DND-41 (cell line): ENCODE data around the gene MOV10L1.
"Not testable (repeated sequence)": the region's sequence is repeated elsewhere in the genome, so short reads cannot be mapped to it uniquely, and the experiment has no call there.

ENCODE experiments used
- ATAC-seq: fragments of 200-7000 bp; cut with Tn5 transposase; 3 replicates; pipeline ENCODE4 v1.9.1; 2021; ENCODE audit warnings: low read depth; ENCODE audit not compliant: insufficient read depth
- DNase-seq: peaks from one replicate; pipeline ENCODE4 v3.0.0-alpha.2; 2020
- H2AFZ ChIP-seq: 2 replicates; pipeline ENCODE4 v1.6.0; 2012; ENCODE audit warnings: low read depth, low read length
- H3K27ac ChIP-seq: 2 replicates; pipeline ENCODE4 v1.5.1; 2012; ENCODE audit warnings: low read length, inconsistent platforms
- H3K27me3 ChIP-seq: fragments of 200-600 bp; sonication (generic); 2 replicates; pipeline ENCODE4 v1.6.0; 2012; ENCODE audit warnings: low read length, mild to moderate bottlenecking, inconsistent platforms; ENCODE audit not compliant: insufficient read depth, poor library complexity
- H3K36me3 ChIP-seq: 2 replicates; pipeline ENCODE4 v1.5.1; 2012; ENCODE audit warnings: low read length, inconsistent platforms; ENCODE audit not compliant: insufficient read depth
- H3K4me1 ChIP-seq: 2 replicates; pipeline ENCODE4 v1.5.1; 2012; ENCODE audit warnings: mild to moderate bottlenecking, low read length; ENCODE audit not compliant: insufficient read depth
- H3K4me2 ChIP-seq: 2 replicates; pipeline ENCODE4 v1.6.0; 2012; ENCODE audit warnings: mild to moderate bottlenecking, moderate library complexity, low read length, inconsistent platforms; ENCODE audit not compliant: insufficient read depth
- H3K4me3 ChIP-seq, 2 experiments: fragments of 200-600 bp in 1 of 2; shearing (Covaris generic) in 1 of 2; 2 replicates each; pipeline ENCODE4 v1.5.1; 2012 to 2016; ENCODE audit warnings: inconsistent platforms in 2 of 2, low read length in 2 of 2, mild to moderate bottlenecking in 2 of 2, low read depth in 1 of 2, moderate library complexity in 1 of 2
- H3K79me2 ChIP-seq: 2 replicates; pipeline ENCODE4 v1.6.0; 2012; ENCODE audit warnings: low read length, inconsistent platforms; ENCODE audit not compliant: insufficient read depth
- H3K9ac ChIP-seq: 2 replicates; pipeline ENCODE4 v1.6.0; 2012; ENCODE audit warnings: low read depth, mild to moderate bottlenecking, inconsistent platforms, low read length, moderate library complexity
- H3K9me3 ChIP-seq: 2 replicates; pipeline ENCODE4 v1.5.1; 2012; ENCODE audit warnings: low read length, moderate library complexity, mild to moderate bottlenecking, inconsistent platforms; ENCODE audit not compliant: insufficient read depth, severe bottlenecking
- H4K20me1 ChIP-seq: 2 replicates; pipeline ENCODE4 v1.6.0; 2012; ENCODE audit warnings: low read length; ENCODE audit not compliant: insufficient read depth
- CTCF ChIP-seq: IDR thresholded peaks from 2 replicates; pipeline ENCODE4 v1.5.1; 2012; ENCODE audit warnings: borderline replicate concordance, low read length, moderate library complexity, mild to moderate bottlenecking; ENCODE audit not compliant: poor library complexity, severe bottlenecking; ENCODE audit errors: extremely low read depth
- EZH2 ChIP-seq: IDR thresholded peaks from 3 replicates; pipeline ENCODE4 v1.6.1; 2012; ENCODE audit warnings: borderline replicate concordance, low read depth, mild to moderate bottlenecking, moderate library complexity, low read length, inconsistent platforms; ENCODE audit not compliant: severe bottlenecking

The MOV10L1 gene

GRCh38 chr22:50145721-50146438 is 56.1 kb downstream of the MOV10L1 start:
- Histone ChIP-seq H3K27me3 (no peaks in the 10 kb centered on the region), H3K27ac (no peak overlapping the region), H3K9ac (no peak overlapping the region), H4K20me1 (peaks cover 4% of the 10 kb centered on the region; the same call in 1 of the 2 replicates), H3K4me2 (no peak overlapping the region), H3K9me3 (no peaks in the 10 kb centered on the region), H2AFZ (no peak overlapping the region), H3K4me1 (no peaks in the 10 kb centered on the region), H3K79me2 (no peaks in the 10 kb centered on the region), H3K4me3 (no peak overlapping the region), H3K36me3 (no peaks in the 10 kb centered on the region)
- DNase-seq = no peak
- ATAC-seq = no peak
- no peak for TF ChIP-seq EZH2
- no peak for TF ChIP-seq CTCF

- Histone ChIP-seq H4K20me1 (peaks cover 4% of the 10 kb centered on the region; the same call in 1 of the 2 replicates), H3K4me1 (no peaks in the 10 kb centered on the region), H3K27me3 (no peaks in the 10 kb centered on the region), H3K9ac (no peak overlapping the region), H3K4me3 (no peak overlapping the region), H3K9me3 (no peaks in the 10 kb centered on the region), H2AFZ (no peak overlapping the region), H3K79me2 (no peaks in the 10 kb centered on the region), H3K27ac (no peak overlapping the region), H3K4me2 (no peak overlapping the region), H3K36me3 (no peaks in the 10 kb centered on the region)
- DNase-seq (no peak), ATAC-seq (no peak)
- TF ChIP-seq CTCF (no peak), EZH2 (no peak)
Measured at GRCh38 chr22:50146439-50147238, 56.8 kb downstream of the MOV10L1 start.

GRCh38 chr22:50147258-50148165 is 57.7 kb downstream of the MOV10L1 start:
- H3K4me2 ChIP-seq, H3K79me2 ChIP-seq, H3K4me1 ChIP-seq, H3K36me3 ChIP-seq, H3K27ac ChIP-seq, ATAC-seq, H3K9me3 ChIP-seq, H3K9ac ChIP-seq, H4K20me1 ChIP-seq, H2AFZ ChIP-seq, DNase-seq, H3K27me3 ChIP-seq, H3K4me3 ChIP-seq: not testable (repeated sequence)
